ENCODE measurements around the gene CCT8L2.
"Not testable (repeated sequence)": the region's sequence is repeated elsewhere in the genome, so short reads cannot be mapped to it uniquely, and the experiment has no call there.

The CCT8L2 gene

GRCh38 chr22:16563555-16564520 is 28.8 kb downstream of the CCT8L2 start:
- Histone ChIP-seq H3K4me1 (ENCODE audit: control insufficient read depth, insufficient read depth, low read length) (no peaks in the 10 kb centered on the region), H3K9ac (ENCODE audit: low read depth, low read length) (no peak overlapping the region), H3K4me2 (ENCODE audit: low read length) (no peak overlapping the region), H3K36me3 (ENCODE audit: insufficient read depth, low read length) (no peaks in the 10 kb centered on the region), H3K27me3 (ENCODE audit: control insufficient read depth, insufficient read depth, low read length) (no peaks in the 10 kb centered on the region), H3K9me3 (replicated peaks; ENCODE audit: low read length) (no peaks in the 10 kb centered on the region), H3K4me3 (ENCODE audit: low read length) (no peak overlapping the region)

- Histone ChIP-seq H3K27me3 (ENCODE audit: control insufficient read depth, insufficient read depth, low read length) (no peaks in the 10 kb centered on the region), H3K9me3 (replicated peaks; ENCODE audit: low read length) (no peaks in the 10 kb centered on the region), H3K4me2 (ENCODE audit: low read length) (no peak overlapping the region), H3K9ac (ENCODE audit: low read depth, low read length) (no peak overlapping the region), H3K4me1 (ENCODE audit: control insufficient read depth, insufficient read depth, low read length) (no peaks in the 10 kb centered on the region), H3K36me3 (ENCODE audit: insufficient read depth, low read length) (no peaks in the 10 kb centered on the region), H3K4me3 (ENCODE audit: low read length) (no peak overlapping the region)
Observed at GRCh38 chr22:16562711-16563554, 29.7 kb downstream of the CCT8L2 start.

- not testable (repeated sequence) for H3K9ac ChIP-seq (ENCODE audit: low read depth, low read length); H3K36me3 ChIP-seq (ENCODE audit: insufficient read depth, low read length); H3K4me2 ChIP-seq (ENCODE audit: low read length); H3K27me3 ChIP-seq (ENCODE audit: control insufficient read depth, insufficient read depth, low read length); H3K9me3 ChIP-seq (replicated peaks; ENCODE audit: low read length); H3K4me3 ChIP-seq (ENCODE audit: low read length); H3K4me1 ChIP-seq (ENCODE audit: control insufficient read depth, insufficient read depth, low read length)
Observed at GRCh38 chr22:16561093-16561658, 31.4 kb downstream of the CCT8L2 start.

GRCh38 chr22:16560651-16561050 is 32.0 kb downstream of the CCT8L2 start:
- not testable (repeated sequence) for H3K27me3 ChIP-seq (ENCODE audit: control insufficient read depth, insufficient read depth, low read length); H3K36me3 ChIP-seq (ENCODE audit: insufficient read depth, low read length); H3K4me3 ChIP-seq (ENCODE audit: low read length); H3K4me1 ChIP-seq (ENCODE audit: control insufficient read depth, insufficient read depth, low read length); H3K9ac ChIP-seq (ENCODE audit: low read depth, low read length); H3K4me2 ChIP-seq (ENCODE audit: low read length); H3K9me3 ChIP-seq (replicated peaks; ENCODE audit: low read length)

- H3K9me3 ChIP-seq (replicated peaks; ENCODE audit: low read length); H3K4me2 ChIP-seq (ENCODE audit: low read length); H3K4me1 ChIP-seq (ENCODE audit: control insufficient read depth, insufficient read depth, low read length); H3K27me3 ChIP-seq (ENCODE audit: control insufficient read depth, insufficient read depth, low read length); H3K4me3 ChIP-seq (ENCODE audit: low read length); H3K9ac ChIP-seq (ENCODE audit: low read depth, low read length); H3K36me3 ChIP-seq (ENCODE audit: insufficient read depth, low read length): not testable (repeated sequence)
Observed at GRCh38 chr22:16559996-16560395, 32.6 kb downstream of the CCT8L2 start.

GRCh38 chr22:16559056-16559955 is 33.3 kb downstream of the CCT8L2 start:
- H3K9ac ChIP-seq (ENCODE audit: low read depth, low read length): no peak overlapping the region
- no peak overlapping the region for H3K4me3 ChIP-seq (ENCODE audit: low read length)
- H3K4me1 ChIP-seq (ENCODE audit: control insufficient read depth, insufficient read depth, low read length): no peaks in the 10 kb centered on the region
- H3K4me2 ChIP-seq (ENCODE audit: low read length): no peak overlapping the region
- H3K36me3 ChIP-seq (ENCODE audit: insufficient read depth, low read length): no peaks in the 10 kb centered on the region
- no peaks in the 10 kb centered on the region for H3K9me3 ChIP-seq (replicated peaks; ENCODE audit: low read length)
- no peaks in the 10 kb centered on the region for H3K27me3 ChIP-seq (ENCODE audit: control insufficient read depth, insufficient read depth, low read length)

GRCh38 chr22:16558376-16558945 is 34.1 kb downstream of the CCT8L2 start:
- H3K9ac ChIP-seq (ENCODE audit: low read depth, low read length); H3K4me1 ChIP-seq (ENCODE audit: control insufficient read depth, insufficient read depth, low read length); H3K36me3 ChIP-seq (ENCODE audit: insufficient read depth, low read length); H3K4me2 ChIP-seq (ENCODE audit: low read length); H3K4me3 ChIP-seq (ENCODE audit: low read length); H3K27me3 ChIP-seq (ENCODE audit: control insufficient read depth, insufficient read depth, low read length); H3K9me3 ChIP-seq (replicated peaks; ENCODE audit: low read length): not testable (repeated sequence)

GRCh38 chr22:16557511-16557910 is 35.1 kb downstream of the CCT8L2 start:
- not testable (repeated sequence) for H3K4me1 ChIP-seq (ENCODE audit: control insufficient read depth, insufficient read depth, low read length); H3K9ac ChIP-seq (ENCODE audit: low read depth, low read length); H3K4me2 ChIP-seq (ENCODE audit: low read length); H3K27me3 ChIP-seq (ENCODE audit: control insufficient read depth, insufficient read depth, low read length); H3K9me3 ChIP-seq (replicated peaks; ENCODE audit: low read length); H3K36me3 ChIP-seq (ENCODE audit: insufficient read depth, low read length); H3K4me3 ChIP-seq (ENCODE audit: low read length)

- not testable (repeated sequence) for H3K9ac ChIP-seq (ENCODE audit: low read depth, low read length); H3K4me3 ChIP-seq (ENCODE audit: low read length); H3K9me3 ChIP-seq (replicated peaks; ENCODE audit: low read length); H3K4me2 ChIP-seq (ENCODE audit: low read length); H3K4me1 ChIP-seq (ENCODE audit: control insufficient read depth, insufficient read depth, low read length); H3K36me3 ChIP-seq (ENCODE audit: insufficient read depth, low read length); H3K27me3 ChIP-seq (ENCODE audit: control insufficient read depth, insufficient read depth, low read length)
Observed at GRCh38 chr22:16555077-16555994, 37.3 kb downstream of the CCT8L2 start.

GRCh38 chr22:16543310-16543709 is 49.3 kb downstream of the CCT8L2 start:
- H3K4me2 ChIP-seq (ENCODE audit: low read length); H3K9ac ChIP-seq (ENCODE audit: low read depth, low read length); H3K36me3 ChIP-seq (ENCODE audit: insufficient read depth, low read length); H3K4me1 ChIP-seq (ENCODE audit: control insufficient read depth, insufficient read depth, low read length); H3K27me3 ChIP-seq (ENCODE audit: control insufficient read depth, insufficient read depth, low read length); H3K9me3 ChIP-seq (replicated peaks; ENCODE audit: low read length); H3K4me3 ChIP-seq (ENCODE audit: low read length): not testable (repeated sequence)
